8988T (cell line): ENCODE measurements around the gene UNK.
"Not testable (repeated sequence)": the region's sequence is repeated elsewhere in the genome, so short reads cannot be mapped to it uniquely, and the experiment has no call there.

Source experiments
- DNase-seq: peaks from one replicate; pipeline ENCODE4 v3.0.0; 2011

Gene UNK

DNA sequence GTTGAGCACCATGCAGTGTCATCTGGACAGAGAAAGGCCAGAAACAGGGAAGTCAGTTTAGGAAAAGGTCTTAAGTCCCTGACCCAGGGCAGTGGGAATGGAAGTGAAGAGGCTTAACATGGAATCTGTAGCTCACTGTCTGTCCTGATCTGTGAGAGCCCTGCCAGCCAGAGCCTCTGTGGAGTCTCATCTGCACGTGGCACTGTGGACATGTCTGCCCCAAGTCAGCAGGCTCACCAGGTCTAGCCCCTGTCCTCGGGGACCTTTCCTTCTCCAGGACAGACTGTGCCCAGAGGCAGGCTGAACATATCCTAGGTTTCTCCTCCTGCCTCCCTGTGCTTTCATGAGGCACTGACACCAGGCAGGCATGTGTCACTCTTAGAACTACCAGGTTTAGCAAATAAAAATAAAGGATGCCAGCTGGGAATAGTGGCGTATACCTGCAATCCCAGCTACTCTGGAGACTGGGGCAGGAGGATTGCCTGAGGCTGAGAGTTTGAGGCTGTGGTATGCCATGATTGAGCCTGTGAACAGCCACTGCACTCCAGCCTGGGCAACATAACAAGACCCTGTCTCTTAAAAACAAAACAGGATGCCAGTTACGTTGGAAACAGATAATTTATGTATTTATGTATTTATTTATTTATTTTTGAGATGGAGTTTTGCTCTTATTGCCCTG is 22.4 kb downstream of the UNK start:
- DNase-seq, result no peak

DNA sequence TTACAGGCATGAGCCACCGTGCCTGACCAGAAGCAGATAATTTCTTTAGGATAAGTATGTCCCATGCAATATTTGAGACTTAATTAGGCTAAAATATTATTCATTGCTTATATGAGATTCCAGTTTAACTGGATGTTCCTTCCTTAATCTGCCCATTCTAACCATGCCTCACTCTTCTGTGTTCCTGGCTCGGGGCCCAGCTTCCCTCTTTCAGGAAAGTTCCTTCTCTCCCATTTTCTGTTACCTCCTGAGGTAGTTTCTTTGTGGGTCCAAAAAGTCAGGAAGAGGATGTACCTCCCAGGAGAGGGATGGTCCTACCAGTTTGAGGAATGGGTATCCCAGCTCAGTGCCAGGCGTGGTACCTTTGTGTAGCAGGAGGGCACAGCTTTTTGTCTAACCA is 23.3 kb downstream of the UNK start:
- no peak for DNase-seq

- DNase-seq, result no peak
Observed at GRCh38 chr17:75808549-75808904, 23.9 kb downstream of the UNK start.

- no peak for DNase-seq
Observed at GRCh38 chr17:75808905-75809621, 24.5 kb downstream of the UNK start.

DNA sequence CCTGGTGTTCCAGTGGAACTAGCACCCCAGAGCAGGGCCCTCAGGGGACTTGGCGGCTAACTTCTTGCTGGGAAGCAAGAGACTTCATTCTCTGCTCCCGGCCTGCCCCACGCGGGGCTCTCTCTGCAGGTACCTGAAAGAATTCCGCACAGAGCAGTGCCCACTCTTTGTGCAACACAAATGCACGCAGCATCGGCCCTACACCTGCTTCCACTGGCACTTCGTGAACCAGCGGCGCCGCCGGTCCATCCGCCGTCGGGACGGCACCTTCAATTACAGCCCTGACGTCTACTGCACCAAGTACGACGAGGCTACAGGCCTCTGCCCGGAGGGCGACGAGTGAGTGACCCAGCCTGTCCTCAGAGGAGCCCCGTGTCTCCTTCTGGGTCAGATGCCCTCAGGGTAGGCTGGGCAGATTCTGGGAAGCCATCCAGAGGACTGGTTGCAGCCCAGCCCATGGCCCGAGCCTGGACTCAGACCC is 25.1 kb downstream of the UNK start:
- DNase-seq, result no peak

DNA sequence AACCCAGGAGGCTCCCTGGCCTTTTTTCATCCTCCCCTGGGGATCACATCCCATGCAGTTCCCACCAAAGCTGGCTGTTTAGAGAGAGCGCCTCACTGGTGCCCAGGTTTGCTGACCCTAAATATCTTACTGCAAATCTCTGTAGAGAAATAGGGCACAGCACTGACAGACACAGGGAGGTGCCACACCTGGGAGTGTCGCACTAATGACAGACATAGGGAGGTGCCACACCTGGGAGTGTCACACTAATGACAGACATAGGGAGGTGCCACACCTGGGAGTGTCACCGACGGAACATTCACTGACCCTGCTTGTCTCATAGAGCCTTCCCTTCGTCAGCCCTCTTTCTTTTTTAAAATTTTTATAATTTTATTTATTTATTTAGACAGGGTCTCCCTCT is 25.6 kb downstream of the UNK start:
- DNase-seq, result no peak

GRCh38 chr17:75810756-75811155 is 26.1 kb downstream of the UNK start:
- DNase-seq, result not testable (repeated sequence)

DNA sequence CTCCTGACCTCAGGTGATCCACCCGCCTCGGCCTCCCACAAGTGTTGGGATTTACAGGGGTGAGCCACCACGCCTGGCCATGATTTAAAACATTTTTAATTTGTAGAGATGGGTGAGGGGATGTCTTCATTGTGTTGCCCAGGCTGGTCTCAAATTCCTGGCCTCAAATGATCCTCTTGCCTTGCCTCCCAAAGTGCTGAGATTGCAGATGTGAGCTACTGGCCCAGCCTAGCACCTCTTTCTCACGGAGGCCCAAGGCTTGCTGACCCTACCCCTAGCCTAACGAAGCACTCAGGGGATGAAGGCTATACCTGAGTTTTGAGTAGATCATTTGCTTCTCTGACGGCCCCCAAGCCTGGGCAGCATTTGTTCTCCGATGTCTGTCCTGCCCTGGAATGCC is 26.6 kb downstream of the UNK start:
- no peak for DNase-seq

GRCh38 chr17:75812096-75813013 is 27.7 kb downstream of the UNK start:
- DNase-seq, result no peak

DNA sequence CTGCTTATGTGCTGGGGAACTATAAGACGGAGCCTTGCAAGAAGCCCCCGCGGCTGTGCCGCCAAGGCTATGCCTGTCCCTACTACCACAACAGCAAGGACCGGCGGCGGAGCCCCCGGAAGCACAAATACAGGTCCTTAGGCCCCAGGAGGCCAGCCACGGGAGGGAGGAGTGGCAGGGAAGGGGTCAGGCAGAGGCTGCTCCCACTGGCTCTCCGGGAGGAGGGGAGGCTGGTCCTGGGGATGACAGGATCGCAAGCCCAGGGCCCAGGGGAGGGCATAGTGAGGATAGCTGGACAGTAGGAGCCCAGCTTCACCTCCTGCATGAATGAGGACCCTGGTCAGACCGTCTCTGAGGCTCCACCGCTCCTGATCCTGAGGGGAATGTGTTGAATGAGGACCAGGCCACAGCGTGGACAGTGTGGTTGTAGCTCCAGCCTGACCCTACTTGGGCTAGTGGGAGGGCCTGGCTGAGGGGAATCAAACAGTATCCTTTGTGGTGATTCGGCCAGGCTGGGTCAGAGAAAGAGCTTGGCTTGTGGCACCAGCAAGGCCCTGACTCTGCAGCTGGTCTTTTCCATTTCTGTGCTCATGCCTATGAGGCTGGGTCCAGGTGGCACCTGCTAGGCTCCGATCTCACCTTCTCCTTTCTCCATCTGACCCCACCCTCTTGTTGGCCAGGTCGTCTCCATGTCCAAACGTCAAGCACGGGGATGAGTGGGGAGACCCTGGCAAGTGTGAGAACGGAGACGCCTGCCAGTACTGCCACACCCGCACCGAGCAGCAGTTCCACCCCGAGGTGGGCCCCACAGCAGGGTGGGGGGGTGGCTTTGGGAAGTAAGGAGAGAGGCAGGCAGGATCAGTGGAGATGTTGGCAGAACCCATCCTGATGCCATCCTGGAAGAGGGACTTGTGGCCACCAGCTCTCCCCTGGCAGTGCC is 28.7 kb downstream of the UNK start:
- no peak for DNase-seq

DNA sequence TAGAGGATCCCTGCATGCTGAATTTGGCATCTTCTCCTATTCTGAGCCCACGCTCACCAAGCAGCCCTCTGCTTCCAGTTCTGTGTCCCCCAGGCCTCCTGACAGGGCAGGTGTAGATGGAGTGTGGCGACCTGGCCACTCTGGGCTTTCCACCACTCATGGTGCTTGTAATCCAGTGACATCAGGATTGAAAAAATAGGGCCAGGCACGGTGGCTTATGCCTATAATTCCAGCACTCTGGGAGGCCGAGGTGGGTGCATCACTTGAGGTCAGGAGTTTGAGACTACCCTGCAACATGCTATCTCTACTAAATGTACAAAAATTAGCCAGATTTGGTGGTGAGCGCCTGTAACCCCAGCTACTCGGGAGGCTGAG is 29.4 kb downstream of the UNK start:
- DNase-seq, result no peak

GRCh38 chr17:75814900-75815373 is 30.3 kb downstream of the UNK start:
- DNase-seq, result no peak

DNA sequence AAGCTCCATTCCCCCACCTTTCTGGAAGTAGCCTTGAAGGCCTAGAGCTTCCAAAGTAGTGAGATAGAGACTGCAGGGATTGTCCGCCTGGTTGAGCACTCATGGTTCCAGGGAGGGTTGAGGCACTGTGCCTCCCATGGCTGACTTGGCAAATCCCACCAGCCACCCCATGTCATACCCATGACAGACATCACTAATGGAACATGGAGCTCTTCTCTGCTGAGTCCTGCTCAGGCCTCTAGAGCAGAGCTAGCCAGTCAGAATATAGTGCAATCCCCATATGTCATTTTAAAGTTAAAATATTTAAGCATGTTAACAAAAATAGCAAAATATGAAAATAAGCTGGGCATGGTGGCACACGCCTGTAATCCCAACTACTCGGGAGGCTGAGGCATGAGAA is 30.8 kb downstream of the UNK start:
- DNase-seq, result no peak

DNA sequence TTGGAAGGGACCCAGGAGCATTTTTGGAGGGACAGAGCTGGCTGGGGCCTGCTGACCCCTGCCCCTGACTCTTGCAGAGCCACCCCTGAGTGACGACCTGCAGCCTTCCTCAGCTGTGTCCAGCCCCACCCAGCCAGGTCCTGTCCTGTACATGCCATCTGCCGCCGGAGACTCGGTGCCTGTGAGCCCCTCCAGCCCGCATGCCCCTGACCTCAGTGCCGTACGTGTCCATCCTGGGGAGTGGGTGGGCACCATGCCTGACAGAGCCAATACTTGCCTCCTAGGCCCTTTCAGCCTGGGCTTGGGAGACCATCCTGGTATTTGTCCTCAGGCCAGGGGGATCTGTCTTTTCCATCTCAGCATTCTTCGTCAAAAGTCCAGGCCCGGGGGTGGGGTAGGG is 32.1 kb downstream of the UNK start:
- no peak for DNase-seq

GRCh38 chr17:75817571-75817970 is 33.0 kb downstream of the UNK start:
- DNase-seq, result no peak

DNA sequence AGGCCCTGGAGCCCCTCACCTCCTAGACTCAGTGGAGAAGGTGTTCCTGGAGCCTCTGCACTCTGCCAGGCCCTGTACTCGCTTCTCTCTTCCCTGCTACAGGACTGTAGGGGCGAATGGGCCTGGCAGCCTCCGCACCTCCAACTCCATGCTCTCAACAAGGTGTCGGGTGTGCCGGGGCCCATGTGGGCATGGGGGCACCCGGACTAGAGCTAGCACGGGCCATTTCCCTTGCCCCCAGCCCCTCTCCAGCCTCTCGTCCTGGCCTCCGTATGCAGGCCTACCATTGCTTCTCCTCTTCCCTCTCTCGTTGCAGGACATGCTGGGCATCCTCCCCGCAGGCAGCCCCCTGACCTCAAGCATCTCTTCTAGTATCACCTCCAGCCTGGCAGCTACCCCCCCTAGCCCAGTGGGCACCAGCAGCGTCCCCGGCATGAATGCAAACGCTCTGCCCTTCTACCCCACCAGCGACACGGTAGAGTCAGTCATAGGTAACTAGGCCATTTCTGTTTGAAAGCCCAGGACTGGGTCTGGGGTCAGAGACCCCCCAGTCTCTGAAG is 33.8 kb downstream of the UNK start:
- peak; percentile 11 for DNase-seq

DNA sequence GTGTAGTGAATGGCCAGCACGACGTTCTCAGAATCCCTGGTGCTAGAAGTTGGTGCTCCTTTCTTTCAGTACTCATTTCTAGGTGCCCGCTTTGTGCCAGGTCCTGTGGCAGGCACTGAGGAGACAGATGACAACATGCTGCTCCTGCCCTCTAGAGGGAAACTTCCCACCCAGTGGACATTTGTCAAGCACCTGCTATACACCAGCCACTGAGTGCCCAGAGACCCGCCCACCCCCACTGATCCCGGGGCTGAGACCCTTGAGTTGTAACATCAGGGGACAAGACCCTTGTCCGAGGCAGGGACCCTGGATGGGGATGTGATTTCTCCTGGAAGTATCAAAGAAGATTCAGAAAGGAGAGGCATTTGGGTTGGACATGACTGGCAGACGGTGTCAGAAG is 34.5 kb downstream of the UNK start:
- DNase-seq, result peak; percentile 53

DNA sequence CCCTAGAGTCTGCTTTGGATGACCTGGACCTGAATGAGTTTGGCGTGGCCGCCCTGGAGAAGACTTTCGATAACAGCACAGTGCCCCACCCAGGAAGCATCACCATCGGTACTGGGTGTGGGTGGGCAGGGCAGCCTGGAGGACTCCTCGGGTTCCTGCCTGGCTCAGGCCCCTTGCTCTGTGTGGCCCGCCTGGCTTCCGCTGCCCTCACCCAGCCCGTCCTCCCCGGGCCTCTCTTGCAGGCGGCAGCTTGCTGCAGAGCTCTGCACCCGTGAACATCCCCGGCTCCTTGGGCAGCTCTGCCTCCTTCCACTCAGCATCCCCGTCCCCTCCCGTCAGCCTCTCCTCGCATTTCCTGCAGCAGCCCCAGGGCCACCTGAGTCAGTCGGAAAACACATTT is 35.1 kb downstream of the UNK start:
- DNase-seq, result peak; percentile 13

GRCh38 chr17:75820094-75821080 is 35.8 kb downstream of the UNK start:
- no peak for DNase-seq

GRCh38 chr17:75821552-75821951 is 36.9 kb downstream of the UNK start:
- DNase-seq, result peak; percentile 11
